Measurements from ENCODE around the gene TFF2.

The TFF2 gene

GRCh38 chr21:42350927-42351426 lies at the start of gene TFF2:
Gene TFF2, minus strand, starts transcription at chr21:42350994. Its CDS starts 37 bp downstream, at chr21:42350957.
- DNase-seq: no peak

GRCh38 chr21:42400525-42400924 lies 49.7 kb upstream of the TFF2 start:
- DNase-seq: no peak

GRCh38 chr21:42398436-42399028 lies 47.7 kb upstream of the TFF2 start:
- no peak for DNase-seq

- DNase-seq: no peak
These were observed 47.1 kb upstream of the TFF2 start for GRCh38 chr21:42397746-42398394.

- no peak for DNase-seq
These were observed 46.3 kb upstream of the TFF2 start for GRCh38 chr21:42396799-42397745.

- no peak for DNase-seq
These were observed 45.3 kb upstream of the TFF2 start, which contains the start of gene TMPRSS3 for GRCh38 chr21:42395905-42396651. Gene TMPRSS3, minus strand, starts transcription at chr21:42396052. Its CDS starts 635 bp downstream, at chr21:42395417.

- DNase-seq: no peak
These were observed 44.5 kb upstream of the TFF2 start for GRCh38 chr21:42395302-42395701.

- no peak for DNase-seq
These were observed 42.7 kb upstream of the TFF2 start for GRCh38 chr21:42393443-42393950.

GRCh38 chr21:42392731-42393442 lies 42.1 kb upstream of the TFF2 start:
- DNase-seq: no peak

GRCh38 chr21:42391297-42391696 lies 40.5 kb upstream of the TFF2 start:
- no peak for DNase-seq

GRCh38 chr21:42390696-42391095 lies 39.9 kb upstream of the TFF2 start:
- DNase-seq: no peak

GRCh38 chr21:42390193-42390592 lies 39.4 kb upstream of the TFF2 start:
- DNase-seq: no peak

GRCh38 chr21:42389449-42389835 lies 38.6 kb upstream of the TFF2 start:
- DNase-seq: no peak

- no peak for DNase-seq
These were observed 38.1 kb upstream of the TFF2 start for GRCh38 chr21:42388740-42389448.

- no peak for DNase-seq
These were observed 37.1 kb upstream of the TFF2 start for GRCh38 chr21:42387843-42388340.

GRCh38 chr21:42387164-42387563 lies 36.4 kb upstream of the TFF2 start:
- no peak for DNase-seq

- no peak for DNase-seq
These were observed 35.3 kb upstream of the TFF2 start for GRCh38 chr21:42386034-42386591.

- DNase-seq: no peak
These were observed 34.8 kb upstream of the TFF2 start for GRCh38 chr21:42385619-42386018.

- DNase-seq: no peak
These were observed 34.2 kb upstream of the TFF2 start for GRCh38 chr21:42384989-42385388.

GRCh38 chr21:42384156-42384945 lies 33.6 kb upstream of the TFF2 start:
- no peak for DNase-seq
